ENCODE data around the gene RBM42. TPM values are rescaled to one million over a fixed set of nuclear protein-coding genes. Genes with fewer than 3 reads are reported as not detected.

The RBM42 gene
- total and polyA plus RNA-seq, 2 of the 13 experiments (the other 11 are each of a cell fraction or from before 2014, with no cell fraction given): 27.2 to 55.3 TPM

DNA sequence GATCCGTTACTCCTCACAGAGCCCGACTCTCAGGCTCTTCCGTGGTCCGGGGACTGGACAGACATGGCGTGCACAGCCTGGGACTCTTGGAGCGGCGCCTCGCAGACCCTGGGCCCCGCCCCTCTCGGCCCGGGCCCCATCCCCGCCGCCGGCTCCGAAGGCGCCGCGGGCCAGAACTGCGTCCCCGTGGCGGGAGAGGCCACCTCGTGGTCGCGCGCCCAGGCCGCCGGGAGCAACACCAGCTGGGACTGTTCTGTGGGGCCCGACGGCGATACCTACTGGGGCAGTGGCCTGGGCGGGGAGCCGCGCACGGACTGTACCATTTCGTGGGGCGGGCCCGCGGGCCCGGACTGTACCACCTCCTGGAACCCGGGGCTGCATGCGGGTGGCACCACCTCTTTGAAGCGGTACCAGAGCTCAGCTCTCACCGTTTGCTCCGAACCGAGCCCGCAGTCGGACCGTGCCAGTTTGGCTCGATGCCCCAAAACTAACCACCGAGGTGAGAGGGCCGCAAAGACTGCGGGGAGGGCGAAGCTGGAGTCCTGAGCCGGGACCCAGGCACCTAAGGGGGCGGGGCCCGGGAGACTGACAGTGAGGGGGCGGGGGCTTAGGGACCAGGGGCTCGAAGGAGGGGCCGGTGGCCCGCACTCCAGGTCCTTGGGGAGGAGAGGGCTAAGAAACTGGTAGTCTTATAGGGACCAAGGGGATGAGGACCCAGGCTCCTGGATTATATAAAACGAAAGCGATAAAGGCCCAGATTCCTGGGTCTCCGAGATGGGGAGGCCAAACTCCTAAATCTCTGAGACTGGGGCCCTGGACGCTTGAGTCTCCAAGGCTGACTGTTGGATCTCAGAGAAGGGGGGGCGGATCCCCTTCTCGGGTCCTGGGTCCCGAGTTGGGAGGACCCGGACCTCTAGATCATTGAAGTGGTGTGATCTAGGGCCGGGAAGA, 14.7 kb downstream of the RBM42 start (continued):
- TF ChIP-seq ZNF292 (CRISPR knock-in tag; IDR thresholded peaks at IDR 0.05; ENCODE audit: borderline replicate concordance, low read depth) (no peak), PLRG1 (conservative IDR thresholded peaks at IDR 0.05) (no peak), ZNF124 (CRISPR knock-in tag; IDR thresholded peaks at IDR 0.05) (peak; percentile 88), THYN1 (CRISPR knock-in tag; IDR thresholded peaks at IDR 0.05; ENCODE audit: borderline replicate concordance, low read depth) (no peak), ZSCAN21 (CRISPR knock-in tag; IDR thresholded peaks at IDR 0.05; ENCODE audit: borderline replicate concordance) (peak; percentile 79), ZNF180 (CRISPR knock-in tag; IDR thresholded peaks at IDR 0.05; ENCODE audit: borderline replicate concordance, low read depth) (0 out of 2 replicates have a peak, but pooled peaks have one; percentile 52), PAWR (CRISPR knock-in tag; IDR thresholded peaks at IDR 0.05; ENCODE audit: borderline replicate concordance) (no peak)
- TF ChIP-seq, protein P1, sequence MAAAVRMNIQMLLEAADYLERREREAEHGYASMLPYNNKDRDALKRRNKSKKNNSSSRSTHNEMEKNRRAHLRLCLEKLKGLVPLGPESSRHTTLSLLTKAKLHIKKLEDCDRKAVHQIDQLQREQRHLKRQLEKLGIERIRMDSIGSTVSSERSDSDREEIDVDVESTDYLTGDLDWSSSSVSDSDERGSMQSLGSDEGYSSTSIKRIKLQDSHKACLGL (CRISPR knock-in tag; IDR thresholded peaks at IDR 0.05): peak; percentile 76; the same call in 1 of the 2 replicates
- TF ChIP-seq, protein P2, sequence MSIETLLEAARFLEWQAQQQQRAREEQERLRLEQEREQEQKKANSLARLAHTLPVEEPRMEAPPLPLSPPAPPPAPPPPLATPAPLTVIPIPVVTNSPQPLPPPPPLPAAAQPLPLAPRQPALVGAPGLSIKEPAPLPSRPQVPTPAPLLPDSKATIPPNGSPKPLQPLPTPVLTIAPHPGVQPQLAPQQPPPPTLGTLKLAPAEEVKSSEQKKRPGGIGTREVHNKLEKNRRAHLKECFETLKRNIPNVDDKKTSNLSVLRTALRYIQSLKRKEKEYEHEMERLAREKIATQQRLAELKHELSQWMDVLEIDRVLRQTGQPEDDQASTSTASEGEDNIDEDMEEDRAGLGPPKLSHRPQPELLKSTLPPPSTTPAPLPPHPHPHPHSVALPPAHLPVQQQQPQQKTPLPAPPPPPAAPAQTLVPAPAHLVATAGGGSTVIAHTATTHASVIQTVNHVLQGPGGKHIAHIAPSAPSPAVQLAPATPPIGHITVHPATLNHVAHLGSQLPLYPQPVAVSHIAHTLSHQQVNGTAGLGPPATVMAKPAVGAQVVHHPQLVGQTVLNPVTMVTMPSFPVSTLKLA (IDR thresholded peaks at IDR 0.05): peak; percentile 18; the same call in 1 of the 2 replicates
- TF ChIP-seq, protein P3, sequence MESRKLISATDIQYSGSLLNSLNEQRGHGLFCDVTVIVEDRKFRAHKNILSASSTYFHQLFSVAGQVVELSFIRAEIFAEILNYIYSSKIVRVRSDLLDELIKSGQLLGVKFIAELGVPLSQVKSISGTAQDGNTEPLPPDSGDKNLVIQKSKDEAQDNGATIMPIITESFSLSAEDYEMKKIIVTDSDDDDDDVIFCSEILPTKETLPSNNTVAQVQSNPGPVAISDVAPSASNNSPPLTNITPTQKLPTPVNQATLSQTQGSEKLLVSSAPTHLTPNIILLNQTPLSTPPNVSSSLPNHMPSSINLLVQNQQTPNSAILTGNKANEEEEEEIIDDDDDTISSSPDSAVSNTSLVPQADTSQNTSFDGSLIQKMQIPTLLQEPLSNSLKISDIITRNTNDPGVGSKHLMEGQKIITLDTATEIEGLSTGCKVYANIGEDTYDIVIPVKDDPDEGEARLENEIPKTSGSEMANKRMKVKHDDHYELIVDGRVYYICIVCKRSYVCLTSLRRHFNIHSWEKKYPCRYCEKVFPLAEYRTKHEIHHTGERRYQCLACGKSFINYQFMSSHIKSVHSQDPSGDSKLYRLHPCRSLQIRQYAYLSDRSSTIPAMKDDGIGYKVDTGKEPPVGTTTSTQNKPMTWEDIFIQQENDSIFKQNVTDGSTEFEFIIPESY (CRISPR knock-in tag; IDR thresholded peaks at IDR 0.05): no peak
- TF ChIP-seq, protein P4, sequence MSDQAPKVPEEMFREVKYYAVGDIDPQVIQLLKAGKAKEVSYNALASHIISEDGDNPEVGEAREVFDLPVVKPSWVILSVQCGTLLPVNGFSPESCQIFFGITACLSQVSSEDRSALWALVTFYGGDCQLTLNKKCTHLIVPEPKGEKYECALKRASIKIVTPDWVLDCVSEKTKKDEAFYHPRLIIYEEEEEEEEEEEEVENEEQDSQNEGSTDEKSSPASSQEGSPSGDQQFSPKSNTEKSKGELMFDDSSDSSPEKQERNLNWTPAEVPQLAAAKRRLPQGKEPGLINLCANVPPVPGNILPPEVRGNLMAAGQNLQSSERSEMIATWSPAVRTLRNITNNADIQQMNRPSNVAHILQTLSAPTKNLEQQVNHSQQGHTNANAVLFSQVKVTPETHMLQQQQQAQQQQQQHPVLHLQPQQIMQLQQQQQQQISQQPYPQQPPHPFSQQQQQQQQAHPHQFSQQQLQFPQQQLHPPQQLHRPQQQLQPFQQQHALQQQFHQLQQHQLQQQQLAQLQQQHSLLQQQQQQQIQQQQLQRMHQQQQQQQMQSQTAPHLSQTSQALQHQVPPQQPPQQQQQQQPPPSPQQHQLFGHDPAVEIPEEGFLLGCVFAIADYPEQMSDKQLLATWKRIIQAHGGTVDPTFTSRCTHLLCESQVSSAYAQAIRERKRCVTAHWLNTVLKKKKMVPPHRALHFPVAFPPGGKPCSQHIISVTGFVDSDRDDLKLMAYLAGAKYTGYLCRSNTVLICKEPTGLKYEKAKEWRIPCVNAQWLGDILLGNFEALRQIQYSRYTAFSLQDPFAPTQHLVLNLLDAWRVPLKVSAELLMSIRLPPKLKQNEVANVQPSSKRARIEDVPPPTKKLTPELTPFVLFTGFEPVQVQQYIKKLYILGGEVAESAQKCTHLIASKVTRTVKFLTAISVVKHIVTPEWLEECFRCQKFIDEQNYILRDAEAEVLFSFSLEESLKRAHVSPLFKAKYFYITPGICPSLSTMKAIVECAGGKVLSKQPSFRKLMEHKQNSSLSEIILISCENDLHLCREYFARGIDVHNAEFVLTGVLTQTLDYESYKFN (CRISPR knock-in tag; conservative IDR thresholded peaks at IDR 0.05): peak; percentile 61
- TF ChIP-seq, protein P5, sequence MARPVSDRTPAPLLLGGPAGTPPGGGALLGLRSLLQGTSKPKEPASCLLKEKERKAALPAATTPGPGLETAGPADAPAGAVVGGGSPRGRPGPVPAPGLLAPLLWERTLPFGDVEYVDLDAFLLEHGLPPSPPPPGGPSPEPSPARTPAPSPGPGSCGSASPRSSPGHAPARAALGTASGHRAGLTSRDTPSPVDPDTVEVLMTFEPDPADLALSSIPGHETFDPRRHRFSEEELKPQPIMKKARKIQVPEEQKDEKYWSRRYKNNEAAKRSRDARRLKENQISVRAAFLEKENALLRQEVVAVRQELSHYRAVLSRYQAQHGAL (CRISPR knock-in tag; IDR thresholded peaks at IDR 0.05; ENCODE audit: not compliant biosample characterization): no peak
- TF ChIP-seq, protein P6, sequence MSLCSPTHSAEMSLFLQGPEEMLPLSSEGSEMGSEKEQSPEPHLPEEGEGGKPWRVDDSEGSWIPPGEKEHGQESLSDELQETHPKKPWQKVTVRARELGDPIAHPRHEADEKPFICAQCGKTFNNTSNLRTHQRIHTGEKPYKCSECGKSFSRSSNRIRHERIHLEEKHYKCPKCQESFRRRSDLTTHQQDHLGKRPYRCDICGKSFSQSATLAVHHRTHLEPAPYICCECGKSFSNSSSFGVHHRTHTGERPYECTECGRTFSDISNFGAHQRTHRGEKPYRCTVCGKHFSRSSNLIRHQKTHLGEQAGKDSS (CRISPR knock-in tag; IDR thresholded peaks at IDR 0.05; ENCODE audit: borderline replicate concordance, low read depth): peak; percentile 62; the same call in 1 of the 2 replicates
- TF ChIP-seq, protein P7, sequence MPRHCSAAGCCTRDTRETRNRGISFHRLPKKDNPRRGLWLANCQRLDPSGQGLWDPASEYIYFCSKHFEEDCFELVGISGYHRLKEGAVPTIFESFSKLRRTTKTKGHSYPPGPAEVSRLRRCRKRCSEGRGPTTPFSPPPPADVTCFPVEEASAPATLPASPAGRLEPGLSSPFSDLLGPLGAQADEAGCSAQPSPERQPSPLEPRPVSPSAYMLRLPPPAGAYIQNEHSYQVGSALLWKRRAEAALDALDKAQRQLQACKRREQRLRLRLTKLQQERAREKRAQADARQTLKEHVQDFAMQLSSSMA (CRISPR knock-in tag; IDR thresholded peaks at IDR 0.05): no peak
